Esophagus squamous epithelium (tissue), 4 donors: Measurements from ENCODE around the gene PYY.
"Not testable (repeated sequence)": the region's sequence is repeated elsewhere in the genome, so short reads cannot be mapped to it uniquely, and the experiment has no call there.

Source experiments
- POLR2A ChIP-seq, 4 donors: fragments of 450-650 bp; IDR thresholded peaks; one replicate each; pipeline ENCODE4 v1.6.1; 2017; ENCODE audit warnings: antibody characterized with exemption in 4 of 4, mild to moderate bottlenecking in 4 of 4, moderate library complexity in 3 of 4
- TF ChIP-seq, protein P1 (sequence below), 6 experiments: fragments of 450-650 bp in 4 of 6; fragments of 200-600 bp in 2 of 6; sonication (generic) in 2 of 6; IDR thresholded peaks; one replicate each; pipeline ENCODE4 v1.5.1; 2016 to 2019; ENCODE audit warnings: antibody characterized with exemption in 6 of 6, mild to moderate bottlenecking in 4 of 6, moderate library complexity in 4 of 6

DNA sequence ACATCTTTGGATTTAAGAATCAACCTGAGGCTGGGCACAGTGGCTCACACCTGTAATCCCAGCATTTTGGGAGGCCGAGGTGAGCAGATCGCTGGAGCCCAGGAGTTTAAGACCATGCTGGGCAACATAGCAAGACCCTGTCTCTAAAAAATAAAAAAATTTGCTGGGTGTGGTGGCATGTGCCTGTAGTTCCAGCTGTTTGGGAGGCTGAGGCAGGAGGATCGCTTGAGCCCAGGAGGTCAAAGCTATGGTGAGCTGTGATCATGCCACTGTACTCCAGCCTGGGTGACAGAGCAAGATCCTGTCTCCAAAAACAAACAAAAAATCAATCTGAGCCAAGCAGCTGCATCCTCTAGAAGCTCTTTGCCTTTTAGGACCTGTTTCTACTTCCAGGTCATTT lies 14.3 kb downstream of the PYY start:
- not testable (repeated sequence) for TF ChIP-seq POLR2A (IDR thresholded peaks at IDR 0.05)
- TF ChIP-seq, protein P1, sequence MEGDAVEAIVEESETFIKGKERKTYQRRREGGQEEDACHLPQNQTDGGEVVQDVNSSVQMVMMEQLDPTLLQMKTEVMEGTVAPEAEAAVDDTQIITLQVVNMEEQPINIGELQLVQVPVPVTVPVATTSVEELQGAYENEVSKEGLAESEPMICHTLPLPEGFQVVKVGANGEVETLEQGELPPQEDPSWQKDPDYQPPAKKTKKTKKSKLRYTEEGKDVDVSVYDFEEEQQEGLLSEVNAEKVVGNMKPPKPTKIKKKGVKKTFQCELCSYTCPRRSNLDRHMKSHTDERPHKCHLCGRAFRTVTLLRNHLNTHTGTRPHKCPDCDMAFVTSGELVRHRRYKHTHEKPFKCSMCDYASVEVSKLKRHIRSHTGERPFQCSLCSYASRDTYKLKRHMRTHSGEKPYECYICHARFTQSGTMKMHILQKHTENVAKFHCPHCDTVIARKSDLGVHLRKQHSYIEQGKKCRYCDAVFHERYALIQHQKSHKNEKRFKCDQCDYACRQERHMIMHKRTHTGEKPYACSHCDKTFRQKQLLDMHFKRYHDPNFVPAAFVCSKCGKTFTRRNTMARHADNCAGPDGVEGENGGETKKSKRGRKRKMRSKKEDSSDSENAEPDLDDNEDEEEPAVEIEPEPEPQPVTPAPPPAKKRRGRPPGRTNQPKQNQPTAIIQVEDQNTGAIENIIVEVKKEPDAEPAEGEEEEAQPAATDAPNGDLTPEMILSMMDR (IDR thresholded peaks at IDR 0.05), result not testable (repeated sequence)
